GM23338 (cell line): ENCODE data around the gene QKI. TPM values are rescaled to one million over a fixed set of nuclear protein-coding genes. Genes with fewer than 3 reads are reported as not detected.
"Not testable (repeated sequence)": the region's sequence is repeated elsewhere in the genome, so short reads cannot be mapped to it uniquely, and the experiment has no call there.

Experiments
- ATAC-seq: fragments of 200-7000 bp; cut with Tn5 transposase; 3 replicates; pipeline ENCODE4 v1.9.1; 2020
- DNase-seq: peaks from one replicate; pipeline ENCODE4 v3.0.0-alpha.2; 2015; ENCODE audit warnings: low spot score
- H2AFZ ChIP-seq: fragments of 200-600 bp; sonication (generic); 2 replicates; pipeline ENCODE4 v1.8.0; 2016; ENCODE audit warnings: antibody characterized with exemption, mild to moderate bottlenecking, moderate library complexity
- H3F3A ChIP-seq: fragments of 200-600 bp; sonication (generic); replicated peaks from 2 replicates; pipeline ENCODE4 v1.8.0; 2017; ENCODE audit warnings: antibody characterized with exemption, mixed run types, low read depth
- H3K27ac ChIP-seq: fragments of 200-600 bp; sonication (generic); 2 replicates; pipeline ENCODE4 v1.6.1; 2016; ENCODE audit warnings: low read depth
- H3K27me3 ChIP-seq: fragments of 200-600 bp; sonication (generic); 2 replicates; pipeline ENCODE4 v1.8.0; 2016; ENCODE audit warnings: mild to moderate bottlenecking, mixed run types, moderate library complexity; ENCODE audit not compliant: insufficient read depth
- H3K36me3 ChIP-seq: fragments of 200-600 bp; sonication (generic); 2 replicates; pipeline ENCODE4 v1.8.0; 2016; ENCODE audit warnings: mild to moderate bottlenecking; ENCODE audit not compliant: insufficient read depth
- H3K4me1 ChIP-seq: fragments of 200-600 bp; sonication (generic); 2 replicates; pipeline ENCODE4 v1.8.0; 2016; ENCODE audit warnings: mild to moderate bottlenecking, moderate library complexity; ENCODE audit not compliant: insufficient read depth
- H3K4me2 ChIP-seq: fragments of 200-600 bp; sonication (generic); 2 replicates; pipeline ENCODE4 v1.7.1; 2017; ENCODE audit warnings: mixed run types
- H3K4me3 ChIP-seq: fragments of 200-600 bp; sonication (generic); 2 replicates; pipeline ENCODE4 v1.6.1; 2016; ENCODE audit warnings: mixed run types
- H3K79me2 ChIP-seq: fragments of 200-600 bp; sonication (generic); replicated peaks from 2 replicates; pipeline ENCODE4 v1.8.0; 2017; ENCODE audit warnings: mild to moderate bottlenecking; ENCODE audit not compliant: insufficient read depth
- H3K9me2 ChIP-seq: fragments of 200-600 bp; sonication (generic); 2 replicates; pipeline ENCODE4 v1.8.0; 2017; ENCODE audit not compliant: insufficient read depth
- H4K20me1 ChIP-seq: fragments of 200-600 bp; sonication (generic); replicated peaks from 2 replicates; pipeline ENCODE4 v1.8.0; 2017; ENCODE audit warnings: mild to moderate bottlenecking; ENCODE audit not compliant: insufficient read depth
- H3K27ac Mint-ChIP-seq: 2 replicates; pipeline ENCODE4 v1.8.0; 2020; ENCODE audit warnings: inconsistent platforms, mild to moderate bottlenecking, moderate library complexity, mixed read lengths
- H3K27me3 Mint-ChIP-seq: 3 replicates; pipeline ENCODE4 v1.8.0; 2022; ENCODE audit warnings: low read depth, mild to moderate bottlenecking, moderate library complexity, mixed read lengths, inconsistent platforms; ENCODE audit not compliant: insufficient read depth, poor library complexity
- H3K36me3 Mint-ChIP-seq: 3 replicates; pipeline ENCODE4 v1.8.0; 2021; ENCODE audit warnings: low read depth, mild to moderate bottlenecking, inconsistent platforms, moderate library complexity, mixed read lengths
- H3K4me1 Mint-ChIP-seq: 3 replicates; pipeline ENCODE4 v1.8.0; 2020; ENCODE audit warnings: mild to moderate bottlenecking, inconsistent platforms, mixed read lengths
- H3K4me3 Mint-ChIP-seq: 3 replicates; pipeline ENCODE4 v1.8.0; 2021; ENCODE audit warnings: moderate library complexity, mild to moderate bottlenecking, inconsistent platforms, mixed read lengths
- H3K9me3 Mint-ChIP-seq: 3 replicates; pipeline ENCODE4 v1.8.0; 2020; ENCODE audit warnings: moderate library complexity, mild to moderate bottlenecking, inconsistent platforms, mixed read lengths
- CREB1 ChIP-seq: fragments of 250-450 bp; sonication (Bioruptor Pico); IDR thresholded peaks from 2 replicates; pipeline ENCODE4 v1.5.0; 2020; ENCODE audit warnings: low read depth, mild to moderate bottlenecking, moderate library complexity
- EZH2 ChIP-seq: fragments of 200-600 bp; sonication (generic); IDR thresholded peaks from one replicate; pipeline ENCODE4 v1.8.0; 2017; ENCODE audit warnings: antibody characterized with exemption, mild to moderate bottlenecking, low read depth; ENCODE audit not compliant: unreplicated experiment
- EZH2phosphoT487 ChIP-seq: fragments of 200-600 bp; sonication (generic); IDR thresholded peaks from one replicate; pipeline ENCODE4 v1.8.1; 2018; ENCODE audit warnings: antibody characterized with exemption; ENCODE audit not compliant: unreplicated experiment
- NANOG ChIP-seq: IDR thresholded peaks from 2 replicates; pipeline ENCODE4 v1.6.1; 2016; ENCODE audit warnings: antibody characterized with exemption, borderline replicate concordance
- POLR2AphosphoS5 ChIP-seq: IDR thresholded peaks from 2 replicates; pipeline ENCODE4 v1.6.1; 2016; ENCODE audit warnings: antibody characterized with exemption, low read depth
- ZNF114 ChIP-seq: fragments of 250-450 bp; sonication (Bioruptor Pico); IDR thresholded peaks from 2 replicates; pipeline ENCODE4 v1.5.0; 2020; ENCODE audit warnings: mild to moderate bottlenecking, moderate library complexity
- polyA plus RNA-seq: library from polyadenylated mRNA; unstranded; fragments of >200 nt; fragmentation: Nextera tagmentation; extraction: Ambion mirVana; gene quantifications from 2 replicates; pipeline ENCODE4 v1.2.1, GENCODE V29; 2016
- total RNA-seq: library from RNA; depleted of rRNA; stranded (reverse); fragments of >200 nt; shearing (Covaris generic); gene quantifications from 2 replicates; pipeline ENCODE4 v1.2.3, GENCODE V29; 2014
- TF ChIP-seq, protein P1 (sequence below), 2 experiments: fragments of 200-600 bp in 1 of 2; sonication (generic) in 1 of 2; conservative IDR thresholded peaks; 2 replicates each; pipeline versions ENCODE4 v1.5.1 to v1.6.1; 2016 to 2017; ENCODE audit warnings: antibody characterized with exemption in 2 of 2, low read depth in 2 of 2, mild to moderate bottlenecking in 2 of 2, moderate library complexity in 1 of 2
- TF ChIP-seq, protein P2 (sequence below): fragments of 250-450 bp; sonication (Bioruptor Pico); IDR thresholded peaks from 2 replicates; pipeline ENCODE4 v1.5.0; 2020; ENCODE audit warnings: mild to moderate bottlenecking, moderate library complexity
- TF ChIP-seq, protein P3 (sequence below): IDR thresholded peaks from one replicate; pipeline ENCODE4 v1.6.1; 2018; ENCODE audit warnings: antibody characterized with exemption; ENCODE audit not compliant: unreplicated experiment
- TF ChIP-seq, protein P4 (sequence below): IDR thresholded peaks from 2 replicates; pipeline ENCODE4 v1.6.1; 2016; ENCODE audit warnings: antibody characterized with exemption

The QKI gene
- total and polyA plus RNA-seq, 2 experiments from 2014 or later: 60.8 to 159 TPM

DNA sequence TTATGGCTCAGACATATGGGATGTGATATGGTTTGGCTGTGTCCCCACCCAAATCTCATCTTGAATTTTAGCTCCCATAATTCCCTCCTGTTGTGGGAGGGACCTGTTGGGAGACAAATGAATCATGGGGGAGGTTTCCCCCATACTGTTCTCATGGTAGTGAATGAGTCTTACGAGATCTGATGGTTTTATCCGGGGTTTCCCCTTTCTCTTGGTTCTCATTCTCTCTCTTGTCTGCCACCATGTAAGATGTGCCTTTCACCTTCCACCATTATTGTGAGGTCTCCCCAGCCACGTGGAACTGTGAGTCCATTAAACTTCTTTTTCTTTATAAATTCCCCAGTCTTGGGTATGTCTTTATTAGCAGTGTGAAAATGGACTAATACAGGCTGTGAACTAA is 31.1 kb upstream of the QKI start:
- H3K4me3 ChIP-seq, H3K79me2 ChIP-seq, H3K9me2 ChIP-seq, H3K4me2 ChIP-seq, H2AFZ ChIP-seq, H3K27me3 ChIP-seq, H3K27ac Mint-ChIP-seq, H3F3A ChIP-seq, ATAC-seq, H3K27me3 Mint-ChIP-seq, H3K27ac ChIP-seq, H3K4me3 Mint-ChIP-seq, H3K4me1 Mint-ChIP-seq, DNase-seq, H4K20me1 ChIP-seq, H3K36me3 Mint-ChIP-seq, H3K4me1 ChIP-seq, H3K9me3 Mint-ChIP-seq, H3K36me3 ChIP-seq: not testable (repeated sequence)

DNA sequence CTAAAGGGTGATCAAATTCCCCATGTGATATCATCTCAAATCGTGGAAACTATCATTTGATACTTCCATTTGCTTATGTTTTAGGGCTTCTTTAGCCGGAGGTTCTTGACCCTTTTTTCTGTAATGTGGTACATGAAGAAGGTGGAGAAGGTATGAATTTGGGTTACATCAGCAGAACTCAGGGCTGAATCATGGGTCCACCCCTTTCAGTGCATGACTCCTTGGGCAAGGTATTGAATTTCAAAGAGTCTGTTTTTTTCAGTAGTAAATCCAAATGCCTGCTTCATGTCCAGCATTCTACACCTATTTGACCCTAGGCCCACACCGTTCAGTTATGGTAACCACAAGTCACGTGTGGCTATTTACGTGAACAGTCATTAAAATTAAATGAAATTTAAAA is 30.6 kb upstream of the QKI start:
- Mint-ChIP-seq H3K27ac (no peak overlapping the region), H3K36me3 (no peaks in the 10 kb centered on the region), H3K27me3 (peaks cover 4% of the 10 kb centered on the region), H3K4me1 (peaks cover 7% of the 10 kb centered on the region; the same call in 2 of the 3 replicates), H3K4me3 (no peak overlapping the region), H3K9me3 (no peaks in the 10 kb centered on the region)
- H3K4me3 ChIP-seq: no peak overlapping the region
- no peaks in the 10 kb centered on the region for H3K27me3 ChIP-seq
- no peaks in the 10 kb centered on the region for H3K9me2 ChIP-seq
- DNase-seq (no peak), ATAC-seq (no peak)
- no peaks in the 10 kb centered on the region for H3K36me3 ChIP-seq
- no peak overlapping the region for H3K27ac ChIP-seq
- H4K20me1 ChIP-seq: no peaks in the 10 kb centered on the region
- H2AFZ ChIP-seq: no peak overlapping the region
- no peaks in the 10 kb centered on the region for H3K4me1 ChIP-seq
- H3K79me2 ChIP-seq: no peaks in the 10 kb centered on the region
- H3K4me2 ChIP-seq: no peak overlapping the region
- H3F3A ChIP-seq: no peaks in the 10 kb centered on the region
- TF ChIP-seq EZH2phosphoT487: no peak
- TF ChIP-seq, protein P1, sequence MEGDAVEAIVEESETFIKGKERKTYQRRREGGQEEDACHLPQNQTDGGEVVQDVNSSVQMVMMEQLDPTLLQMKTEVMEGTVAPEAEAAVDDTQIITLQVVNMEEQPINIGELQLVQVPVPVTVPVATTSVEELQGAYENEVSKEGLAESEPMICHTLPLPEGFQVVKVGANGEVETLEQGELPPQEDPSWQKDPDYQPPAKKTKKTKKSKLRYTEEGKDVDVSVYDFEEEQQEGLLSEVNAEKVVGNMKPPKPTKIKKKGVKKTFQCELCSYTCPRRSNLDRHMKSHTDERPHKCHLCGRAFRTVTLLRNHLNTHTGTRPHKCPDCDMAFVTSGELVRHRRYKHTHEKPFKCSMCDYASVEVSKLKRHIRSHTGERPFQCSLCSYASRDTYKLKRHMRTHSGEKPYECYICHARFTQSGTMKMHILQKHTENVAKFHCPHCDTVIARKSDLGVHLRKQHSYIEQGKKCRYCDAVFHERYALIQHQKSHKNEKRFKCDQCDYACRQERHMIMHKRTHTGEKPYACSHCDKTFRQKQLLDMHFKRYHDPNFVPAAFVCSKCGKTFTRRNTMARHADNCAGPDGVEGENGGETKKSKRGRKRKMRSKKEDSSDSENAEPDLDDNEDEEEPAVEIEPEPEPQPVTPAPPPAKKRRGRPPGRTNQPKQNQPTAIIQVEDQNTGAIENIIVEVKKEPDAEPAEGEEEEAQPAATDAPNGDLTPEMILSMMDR (conservative IDR thresholded peaks at IDR 0.05; ENCODE audit: low read depth in 2 of 2): no peak
- TF ChIP-seq, protein P2, sequence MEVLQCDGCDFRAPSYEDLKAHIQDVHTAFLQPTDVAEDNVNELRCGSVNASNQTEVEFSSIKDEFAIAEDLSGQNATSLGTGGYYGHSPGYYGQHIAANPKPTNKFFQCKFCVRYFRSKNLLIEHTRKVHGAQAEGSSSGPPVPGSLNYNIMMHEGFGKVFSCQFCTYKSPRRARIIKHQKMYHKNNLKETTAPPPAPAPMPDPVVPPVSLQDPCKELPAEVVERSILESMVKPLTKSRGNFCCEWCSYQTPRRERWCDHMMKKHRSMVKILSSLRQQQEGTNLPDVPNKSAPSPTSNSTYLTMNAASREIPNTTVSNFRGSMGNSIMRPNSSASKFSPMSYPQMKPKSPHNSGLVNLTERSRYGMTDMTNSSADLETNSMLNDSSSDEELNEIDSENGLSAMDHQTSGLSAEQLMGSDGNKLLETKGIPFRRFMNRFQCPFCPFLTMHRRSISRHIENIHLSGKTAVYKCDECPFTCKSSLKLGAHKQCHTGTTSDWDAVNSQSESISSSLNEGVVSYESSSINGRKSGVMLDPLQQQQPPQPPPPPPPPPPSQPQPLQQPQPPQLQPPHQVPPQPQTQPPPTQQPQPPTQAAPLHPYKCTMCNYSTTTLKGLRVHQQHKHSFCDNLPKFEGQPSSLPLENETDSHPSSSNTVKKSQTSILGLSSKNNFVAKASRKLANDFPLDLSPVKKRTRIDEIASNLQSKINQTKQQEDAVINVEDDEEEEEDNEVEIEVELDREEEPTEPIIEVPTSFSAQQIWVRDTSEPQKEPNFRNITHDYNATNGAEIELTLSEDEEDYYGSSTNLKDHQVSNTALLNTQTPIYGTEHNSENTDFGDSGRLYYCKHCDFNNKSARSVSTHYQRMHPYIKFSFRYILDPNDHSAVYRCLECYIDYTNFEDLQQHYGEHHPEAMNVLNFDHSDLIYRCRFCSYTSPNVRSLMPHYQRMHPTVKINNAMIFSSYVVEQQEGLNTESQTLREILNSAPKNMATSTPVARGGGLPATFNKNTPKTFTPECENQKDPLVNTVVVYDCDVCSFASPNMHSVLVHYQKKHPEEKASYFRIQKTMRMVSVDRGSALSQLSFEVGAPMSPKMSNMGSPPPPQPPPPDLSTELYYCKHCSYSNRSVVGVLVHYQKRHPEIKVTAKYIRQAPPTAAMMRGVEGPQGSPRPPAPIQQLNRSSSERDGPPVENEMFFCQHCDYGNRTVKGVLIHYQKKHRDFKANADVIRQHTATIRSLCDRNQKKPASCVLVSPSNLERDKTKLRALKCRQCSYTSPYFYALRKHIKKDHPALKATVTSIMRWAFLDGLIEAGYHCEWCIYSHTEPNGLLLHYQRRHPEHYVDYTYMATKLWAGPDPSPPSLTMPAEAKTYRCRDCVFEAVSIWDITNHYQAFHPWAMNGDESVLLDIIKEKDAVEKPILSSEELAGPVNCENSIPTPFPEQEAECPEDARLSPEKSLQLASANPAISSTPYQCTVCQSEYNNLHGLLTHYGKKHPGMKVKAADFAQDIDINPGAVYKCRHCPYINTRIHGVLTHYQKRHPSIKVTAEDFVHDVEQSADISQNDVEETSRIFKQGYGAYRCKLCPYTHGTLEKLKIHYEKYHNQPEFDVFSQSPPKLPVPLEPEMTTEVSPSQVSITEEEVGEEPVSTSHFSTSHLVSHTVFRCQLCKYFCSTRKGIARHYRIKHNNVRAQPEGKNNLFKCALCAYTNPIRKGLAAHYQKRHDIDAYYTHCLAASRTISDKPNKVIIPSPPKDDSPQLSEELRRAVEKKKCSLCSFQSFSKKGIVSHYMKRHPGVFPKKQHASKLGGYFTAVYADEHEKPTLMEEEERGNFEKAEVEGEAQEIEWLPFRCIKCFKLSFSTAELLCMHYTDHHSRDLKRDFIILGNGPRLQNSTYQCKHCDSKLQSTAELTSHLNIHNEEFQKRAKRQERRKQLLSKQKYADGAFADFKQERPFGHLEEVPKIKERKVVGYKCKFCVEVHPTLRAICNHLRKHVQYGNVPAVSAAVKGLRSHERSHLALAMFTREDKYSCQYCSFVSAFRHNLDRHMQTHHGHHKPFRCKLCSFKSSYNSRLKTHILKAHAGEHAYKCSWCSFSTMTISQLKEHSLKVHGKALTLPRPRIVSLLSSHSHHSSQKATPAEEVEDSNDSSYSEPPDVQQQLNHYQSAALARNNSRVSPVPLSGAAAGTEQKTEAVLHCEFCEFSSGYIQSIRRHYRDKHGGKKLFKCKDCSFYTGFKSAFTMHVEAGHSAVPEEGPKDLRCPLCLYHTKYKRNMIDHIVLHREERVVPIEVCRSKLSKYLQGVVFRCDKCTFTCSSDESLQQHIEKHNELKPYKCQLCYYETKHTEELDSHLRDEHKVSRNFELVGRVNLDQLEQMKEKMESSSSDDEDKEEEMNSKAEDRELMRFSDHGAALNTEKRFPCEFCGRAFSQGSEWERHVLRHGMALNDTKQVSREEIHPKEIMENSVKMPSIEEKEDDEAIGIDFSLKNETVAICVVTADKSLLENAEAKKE (CRISPR knock-in tag): no peak
- no peak for TF ChIP-seq CREB1
- no peak for TF ChIP-seq EZH2
- TF ChIP-seq, protein P3, sequence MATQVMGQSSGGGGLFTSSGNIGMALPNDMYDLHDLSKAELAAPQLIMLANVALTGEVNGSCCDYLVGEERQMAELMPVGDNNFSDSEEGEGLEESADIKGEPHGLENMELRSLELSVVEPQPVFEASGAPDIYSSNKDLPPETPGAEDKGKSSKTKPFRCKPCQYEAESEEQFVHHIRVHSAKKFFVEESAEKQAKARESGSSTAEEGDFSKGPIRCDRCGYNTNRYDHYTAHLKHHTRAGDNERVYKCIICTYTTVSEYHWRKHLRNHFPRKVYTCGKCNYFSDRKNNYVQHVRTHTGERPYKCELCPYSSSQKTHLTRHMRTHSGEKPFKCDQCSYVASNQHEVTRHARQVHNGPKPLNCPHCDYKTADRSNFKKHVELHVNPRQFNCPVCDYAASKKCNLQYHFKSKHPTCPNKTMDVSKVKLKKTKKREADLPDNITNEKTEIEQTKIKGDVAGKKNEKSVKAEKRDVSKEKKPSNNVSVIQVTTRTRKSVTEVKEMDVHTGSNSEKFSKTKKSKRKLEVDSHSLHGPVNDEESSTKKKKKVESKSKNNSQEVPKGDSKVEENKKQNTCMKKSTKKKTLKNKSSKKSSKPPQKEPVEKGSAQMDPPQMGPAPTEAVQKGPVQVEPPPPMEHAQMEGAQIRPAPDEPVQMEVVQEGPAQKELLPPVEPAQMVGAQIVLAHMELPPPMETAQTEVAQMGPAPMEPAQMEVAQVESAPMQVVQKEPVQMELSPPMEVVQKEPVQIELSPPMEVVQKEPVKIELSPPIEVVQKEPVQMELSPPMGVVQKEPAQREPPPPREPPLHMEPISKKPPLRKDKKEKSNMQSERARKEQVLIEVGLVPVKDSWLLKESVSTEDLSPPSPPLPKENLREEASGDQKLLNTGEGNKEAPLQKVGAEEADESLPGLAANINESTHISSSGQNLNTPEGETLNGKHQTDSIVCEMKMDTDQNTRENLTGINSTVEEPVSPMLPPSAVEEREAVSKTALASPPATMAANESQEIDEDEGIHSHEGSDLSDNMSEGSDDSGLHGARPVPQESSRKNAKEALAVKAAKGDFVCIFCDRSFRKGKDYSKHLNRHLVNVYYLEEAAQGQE: no peak
- TF ChIP-seq ZNF114 (CRISPR knock-in tag): no peak
- no peak for TF ChIP-seq NANOG
- TF ChIP-seq, protein P4, sequence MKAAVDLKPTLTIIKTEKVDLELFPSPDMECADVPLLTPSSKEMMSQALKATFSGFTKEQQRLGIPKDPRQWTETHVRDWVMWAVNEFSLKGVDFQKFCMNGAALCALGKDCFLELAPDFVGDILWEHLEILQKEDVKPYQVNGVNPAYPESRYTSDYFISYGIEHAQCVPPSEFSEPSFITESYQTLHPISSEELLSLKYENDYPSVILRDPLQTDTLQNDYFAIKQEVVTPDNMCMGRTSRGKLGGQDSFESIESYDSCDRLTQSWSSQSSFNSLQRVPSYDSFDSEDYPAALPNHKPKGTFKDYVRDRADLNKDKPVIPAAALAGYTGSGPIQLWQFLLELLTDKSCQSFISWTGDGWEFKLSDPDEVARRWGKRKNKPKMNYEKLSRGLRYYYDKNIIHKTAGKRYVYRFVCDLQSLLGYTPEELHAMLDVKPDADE: no peak
- TF ChIP-seq POLR2AphosphoS5: no peak
